IMR-90 (cell line): ENCODE results near the gene EPHX1. TPM values are rescaled to one million over a fixed set of nuclear protein-coding genes. Genes with fewer than 3 reads are reported as not detected.
"Not testable (repeated sequence)": the region's sequence is repeated elsewhere in the genome, so short reads cannot be mapped to it uniquely, and the experiment has no call there.

ENCODE experiments used
- ATAC-seq: fragments of 200-7000 bp; cut with Tn5 transposase; 2 replicates; pipeline ENCODE4 v1.9.1; 2020; ENCODE audit warnings: low read depth, mild to moderate bottlenecking, moderate library complexity
- BruUV-seq: library from RNA; stranded (reverse); fragments of 400-500 nt; replicated peaks from 2 replicates; lab custom pipeline; 2021; lab: Mats Ljungman, UMichigan
- CTCF ChIA-PET: fragments of 300-600 bp; formaldehyde crosslinking; extraction: SDS; loops from one replicate; lab custom pipeline; 2021; ENCODE audit warnings: antibody characterized with exemption; lab: Yijun Ruan, JAX
- POLR2A ChIA-PET: fragments of 300-600 bp; sonication (Branson Sonifier 250); formaldehyde crosslinking; loops from one replicate; lab custom pipeline; 2022; ENCODE audit warnings: antibody characterized with exemption; ENCODE audit not compliant: unreplicated experiment; lab: Charles Lee
- DNase-seq: peaks from one replicate; pipeline ENCODE4 v3.0.0; 2013
- H2AFZ ChIP-seq: replicated peaks from 2 replicates; pipeline ENCODE3; 2013; ENCODE audit warnings: low read length, mild to moderate bottlenecking; ENCODE audit not compliant: poor library complexity
- H2AK5ac ChIP-seq: 2 replicates; pipeline ENCODE4 v1.6.1; 2013; ENCODE audit warnings: low read depth, low read length, inconsistent platforms
- H2AK9ac ChIP-seq: replicated peaks from 2 replicates; pipeline ENCODE3; 2013; ENCODE audit warnings: mild to moderate bottlenecking, low read depth, low read length, moderate library complexity; ENCODE audit not compliant: poor library complexity
- H2BK120ac ChIP-seq: 2 replicates; pipeline ENCODE4 v1.6.1; 2013; ENCODE audit warnings: low read depth, low read length, inconsistent platforms
- H2BK15ac ChIP-seq: 3 replicates; pipeline ENCODE4 v1.6.1; 2013; ENCODE audit warnings: low read depth, low read length, inconsistent platforms
- H2BK20ac ChIP-seq: 2 replicates; pipeline ENCODE4 v1.6.1; 2013; ENCODE audit warnings: low read depth, mild to moderate bottlenecking, inconsistent platforms, low read length, moderate library complexity
- H2BK5ac ChIP-seq: 2 replicates; pipeline ENCODE4 v1.6.1; 2013; ENCODE audit warnings: mild to moderate bottlenecking, low read depth, low read length, inconsistent platforms; ENCODE audit not compliant: poor library complexity, severe bottlenecking
- H3K14ac ChIP-seq: replicated peaks from 2 replicates; pipeline ENCODE4 v1.6.1; 2013; ENCODE audit warnings: low read depth, low read length, inconsistent platforms
- H3K18ac ChIP-seq: 2 replicates; pipeline ENCODE4 v1.6.1; 2013; ENCODE audit warnings: low read depth, low read length, control low read depth
- H3K23ac ChIP-seq: 2 replicates; pipeline ENCODE4 v1.6.1; 2013; ENCODE audit warnings: low read depth, low read length, inconsistent platforms
- H3K27ac ChIP-seq: 2 replicates; pipeline ENCODE4 v1.5.1; 2013; ENCODE audit warnings: mild to moderate bottlenecking, control low read depth, low read length; ENCODE audit not compliant: insufficient read depth
- H3K27me3 ChIP-seq: 2 replicates; pipeline ENCODE4 v1.6.1; 2013; ENCODE audit warnings: low read length; ENCODE audit not compliant: control insufficient read depth, insufficient read depth
- H3K36me3 ChIP-seq: 2 replicates; pipeline ENCODE4 v1.6.1; 2013; ENCODE audit warnings: low read length, mixed read lengths; ENCODE audit not compliant: control insufficient read depth, insufficient read depth
- H3K4ac ChIP-seq: 2 replicates; pipeline ENCODE4 v1.6.1; 2013; ENCODE audit warnings: low read depth, low read length, inconsistent platforms
- H3K4me1 ChIP-seq: 2 replicates; pipeline ENCODE4 v1.6.1; 2013; ENCODE audit warnings: low read length, mixed read lengths; ENCODE audit not compliant: control insufficient read depth, insufficient read depth
- H3K4me2 ChIP-seq: 2 replicates; pipeline ENCODE4 v1.6.1; 2013; ENCODE audit warnings: low read depth, mild to moderate bottlenecking, control low read depth, low read length, moderate library complexity
- H3K4me3 ChIP-seq: 2 replicates; pipeline ENCODE4 v1.5.1; 2013; ENCODE audit warnings: low read depth, mild to moderate bottlenecking, control low read depth, low read length, moderate library complexity; ENCODE audit not compliant: insufficient read depth
- H3K56ac ChIP-seq: 2 replicates; pipeline ENCODE4 v1.6.1; 2013; ENCODE audit warnings: low read length, inconsistent platforms; ENCODE audit not compliant: insufficient read depth; ENCODE audit errors: extremely low read depth
- H3K79me1 ChIP-seq, 2 experiments: 2 replicates each; pipeline ENCODE4 v1.6.1; 2013; ENCODE audit warnings: low read length in 2 of 2, inconsistent platforms in 1 of 2, low read depth in 1 of 2
- H3K9ac ChIP-seq: 2 replicates; pipeline ENCODE4 v1.6.1; 2013; ENCODE audit warnings: low read depth, low read length, control low read depth
- H3K9me1 ChIP-seq: 2 replicates; pipeline ENCODE4 v1.6.1; 2013; ENCODE audit warnings: low read length, inconsistent platforms; ENCODE audit not compliant: insufficient read depth
- H3K9me3 ChIP-seq: 2 replicates; pipeline ENCODE4 v1.6.1; 2013; ENCODE audit warnings: low read length; ENCODE audit not compliant: control insufficient read depth, insufficient read depth
- H4K20me1 ChIP-seq: 2 replicates; pipeline ENCODE4 v1.6.1; 2013; ENCODE audit warnings: low read length, inconsistent platforms; ENCODE audit not compliant: insufficient read depth
- H4K5ac ChIP-seq: 2 replicates; pipeline ENCODE4 v1.6.1; 2013; ENCODE audit warnings: mild to moderate bottlenecking, low read depth, low read length, control low read depth
- H4K8ac ChIP-seq, 2 experiments: 2 replicates each; pipeline ENCODE4 v1.6.1; 2013; ENCODE audit warnings: low read depth in 2 of 2, low read length in 2 of 2, control low read depth in 1 of 2, inconsistent platforms in 1 of 2
- H4K91ac ChIP-seq: 2 replicates; pipeline ENCODE4 v1.6.1; 2013; ENCODE audit warnings: low read depth, low read length, inconsistent platforms; ENCODE audit not compliant: insufficient read depth
- WGBS, 2 experiments: methylation state at CpG; one replicate each; pipeline versions ENCODE4 v1.1.5 to v1.1.7; 2013; ENCODE audit warnings: missing lambda C conversion rate in 2 of 2; ENCODE audit not compliant: insufficient read length in 1 of 2; ENCODE audit errors: extremely low coverage in 2 of 2; 5-methylcytosine and 5-hydroxymethylcytosine counted together
- dilution Hi-C: fragments of 300-500 bp; cut with HindIII; formaldehyde crosslinking; loops from one replicate; pipeline ENCODE4 v1.14.3; 2018; ENCODE audit warnings: low sequenced_read_pairs; ENCODE audit not compliant: unreplicated experiment
- in situ Hi-C: fragments of 300-500 bp; cut with MboI; formaldehyde crosslinking; loops from 3 replicates; pipeline ENCODE4 v1.14.3; 2019; ENCODE audit warnings: low sequenced_read_pairs, inconsistent platforms, mixed read lengths
- intact Hi-C: fragments of 100-400 bp; cut with micrococcal nuclease; formaldehyde crosslinking; loops from 2 replicates; pipeline ENCODE4 v1.10.0; 2022
- polyA plus RNA-seq, 3 experiments: library from polyadenylated mRNA; depleted of rRNA; stranded (reverse); fragments of >200 nt; gene quantifications; 2 replicates each; pipeline ENCODE4 v1.2.3, GENCODE V29; 2012; ENCODE audit warnings: low replicate concordance in 1 of 3
- total RNA-seq: library from RNA; depleted of rRNA; stranded (reverse); fragments of >200 nt; gene quantifications from 2 replicates; pipeline ENCODE4 v1.2.3, GENCODE V29; 2012

Gene EPHX1
- total and polyA plus RNA-seq, 2 of the 4 experiments (the other 2 are of a cell fraction): 20.3 to 46.3 TPM

- H2BK15ac ChIP-seq, H3K4me2 ChIP-seq, H3K14ac ChIP-seq, H3K4ac ChIP-seq, H4K20me1 ChIP-seq, H4K91ac ChIP-seq, H2BK120ac ChIP-seq, H2AK9ac ChIP-seq, H2AFZ ChIP-seq, CTCF ChIA-PET, dilution Hi-C loops, H2AK5ac ChIP-seq, H3K27me3 ChIP-seq, H3K23ac ChIP-seq, ATAC-seq, H4K5ac ChIP-seq, intact Hi-C loops, DNase-seq, POLR2A ChIA-PET, H3K9me3 ChIP-seq, H3K4me3 ChIP-seq, H3K36me3 ChIP-seq, H3K27ac ChIP-seq, H2BK20ac ChIP-seq, H3K9ac ChIP-seq, in situ Hi-C loops, H2BK5ac ChIP-seq, H3K56ac ChIP-seq, H4K8ac ChIP-seq, H3K18ac ChIP-seq, BruUV-seq: not testable (repeated sequence)
- Histone ChIP-seq H3K4me1 (peaks cover 36% of the 10 kb centered on the region), H3K79me1 (peaks cover 9 to 43% of the 10 kb centered on the region in 2 experiments; a peak in 3 of 4 replicates), H3K9me1 (peaks cover 29% of the 10 kb centered on the region)
- WGBS, 2 experiments: 100% methylated on average over 3 of the region's 7 CpGs; no CpG with 5 or more reads in 1 of the 2 experiments
Observed at GRCh38 chr1:225815090-225815489, 5.2 kb downstream of the EPHX1 start.
